SU-DHL-6 (cell line): ENCODE results near the gene SLC35F5.
"Not testable (repeated sequence)": the region's sequence is repeated elsewhere in the genome, so short reads cannot be mapped to it uniquely, and the experiment has no call there.

Experiments used
- H2AFZ ChIP-seq: fragments of 200-600 bp; sonication (generic); 2 replicates; pipeline ENCODE4 v1.6.1; 2014; ENCODE audit warnings: low read depth, mild to moderate bottlenecking, moderate library complexity, mixed read lengths, antibody characterized with exemption, low read length; ENCODE audit not compliant: severe bottlenecking
- H3F3A ChIP-seq: fragments of 200-600 bp; shearing (Covaris generic); 2 replicates; pipeline ENCODE4 v1.6.0; 2016; ENCODE audit warnings: antibody characterized with exemption, mild to moderate bottlenecking; ENCODE audit not compliant: insufficient read depth
- H3K27ac ChIP-seq: fragments of 200-600 bp; sonication (generic); 2 replicates; pipeline ENCODE4 v1.5.1; 2016; ENCODE audit warnings: low read depth, mild to moderate bottlenecking, low read length, moderate library complexity, mixed read lengths
- H3K27me3 ChIP-seq: fragments of 200-600 bp; sonication (generic), shearing (Covaris generic); 2 replicates; pipeline ENCODE4 v1.6.0; 2014; ENCODE audit warnings: mild to moderate bottlenecking, low read length
- H3K36me3 ChIP-seq: fragments of 200-600 bp; sonication (generic); 2 replicates; pipeline ENCODE4 v1.6.1; 2014; ENCODE audit warnings: mild to moderate bottlenecking, low read length, mixed read lengths
- H3K4me2 ChIP-seq: fragments of 300-600, 200-600 bp; shearing (Covaris generic), sonication (generic); 2 replicates; pipeline ENCODE4 v1.6.0; 2014; ENCODE audit warnings: low read length, low read depth, mild to moderate bottlenecking; ENCODE audit not compliant: poor library complexity, severe bottlenecking
- H3K4me3 ChIP-seq: fragments of 200-600 bp; sonication (generic); 2 replicates; pipeline ENCODE4 v1.5.1; 2014; ENCODE audit warnings: antibody characterized with exemption, low read length, mild to moderate bottlenecking, mixed read lengths; ENCODE audit not compliant: insufficient read depth, poor library complexity, severe bottlenecking
- H3K79me2 ChIP-seq: fragments of 200-600 bp; sonication (generic); 2 replicates; pipeline ENCODE4 v1.6.1; 2014; ENCODE audit warnings: mild to moderate bottlenecking, low read length, moderate library complexity; ENCODE audit not compliant: insufficient read depth
- H3K9ac ChIP-seq: fragments of 200-600 bp; sonication (generic); 2 replicates; pipeline ENCODE4 v1.7.0; 2014; ENCODE audit warnings: mild to moderate bottlenecking, low read length
- H3K9me2 ChIP-seq: fragments of 200-600 bp; sonication (generic); replicated peaks from 2 replicates; pipeline ENCODE4 v1.6.1; 2014; ENCODE audit warnings: low read length; ENCODE audit not compliant: insufficient read depth
- H3K9me3 ChIP-seq: fragments of 200-600 bp; sonication (generic); 2 replicates; pipeline ENCODE4 v1.6.1; 2014; ENCODE audit warnings: low read length, mixed read lengths; ENCODE audit not compliant: insufficient read depth
- H4K20me1 ChIP-seq: fragments of 200-600 bp; sonication (generic); 2 replicates; pipeline ENCODE4 v1.6.1; 2014; ENCODE audit warnings: low read depth, mild to moderate bottlenecking, antibody characterized with exemption, low read length, moderate library complexity, mixed read lengths
- EZH2phosphoT487 ChIP-seq: fragments of 200-600 bp; sonication (generic), shearing (Covaris generic); conservative IDR thresholded peaks from 2 replicates; pipeline ENCODE4 v1.6.1; 2018; ENCODE audit warnings: mild to moderate bottlenecking, antibody characterized with exemption, low read length, moderate library complexity, mixed read lengths
- TF ChIP-seq, protein P1 (sequence below): fragments of 200-600 bp; sonication (generic); IDR thresholded peaks from one replicate; pipeline ENCODE4 v1.5.1; 2017; ENCODE audit warnings: antibody characterized with exemption, mild to moderate bottlenecking, low read length, moderate library complexity; ENCODE audit not compliant: insufficient read depth, poor library complexity, severe bottlenecking

Gene SLC35F5

DNA sequence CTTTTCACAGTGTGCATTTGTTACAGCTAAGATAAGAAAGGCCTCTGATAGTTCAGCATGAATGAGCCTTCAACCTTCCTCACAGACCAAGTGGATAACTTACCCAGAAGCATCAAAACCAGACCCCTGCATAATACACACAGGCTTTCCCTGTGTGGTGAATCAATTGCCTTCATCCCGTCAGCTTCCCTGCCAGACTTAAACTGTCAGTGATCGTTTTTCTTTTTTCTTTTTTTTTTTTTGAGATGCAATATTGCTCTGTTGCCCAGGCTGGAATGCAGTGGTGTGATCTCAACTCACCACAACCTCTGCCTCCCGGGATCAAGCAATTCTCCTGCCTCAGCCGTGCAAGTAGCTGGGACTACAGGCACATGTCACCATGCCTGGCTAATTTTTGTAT lies 20.5 kb upstream of the SLC35F5 start:
- no peaks in the 10 kb centered on the region for H3K27me3 ChIP-seq
- no peaks in the 10 kb centered on the region for H3K9me3 ChIP-seq
- no peak overlapping the region for H2AFZ ChIP-seq
- H3K79me2 ChIP-seq = no peaks in the 10 kb centered on the region
- H3K9me2 ChIP-seq = no peaks in the 10 kb centered on the region
- no peak overlapping the region for H3K4me2 ChIP-seq
- H3K27ac ChIP-seq = no peak overlapping the region
- H3K9ac ChIP-seq = no peak overlapping the region
- TF ChIP-seq EZH2phosphoT487 = no peak
- TF ChIP-seq, protein P1, sequence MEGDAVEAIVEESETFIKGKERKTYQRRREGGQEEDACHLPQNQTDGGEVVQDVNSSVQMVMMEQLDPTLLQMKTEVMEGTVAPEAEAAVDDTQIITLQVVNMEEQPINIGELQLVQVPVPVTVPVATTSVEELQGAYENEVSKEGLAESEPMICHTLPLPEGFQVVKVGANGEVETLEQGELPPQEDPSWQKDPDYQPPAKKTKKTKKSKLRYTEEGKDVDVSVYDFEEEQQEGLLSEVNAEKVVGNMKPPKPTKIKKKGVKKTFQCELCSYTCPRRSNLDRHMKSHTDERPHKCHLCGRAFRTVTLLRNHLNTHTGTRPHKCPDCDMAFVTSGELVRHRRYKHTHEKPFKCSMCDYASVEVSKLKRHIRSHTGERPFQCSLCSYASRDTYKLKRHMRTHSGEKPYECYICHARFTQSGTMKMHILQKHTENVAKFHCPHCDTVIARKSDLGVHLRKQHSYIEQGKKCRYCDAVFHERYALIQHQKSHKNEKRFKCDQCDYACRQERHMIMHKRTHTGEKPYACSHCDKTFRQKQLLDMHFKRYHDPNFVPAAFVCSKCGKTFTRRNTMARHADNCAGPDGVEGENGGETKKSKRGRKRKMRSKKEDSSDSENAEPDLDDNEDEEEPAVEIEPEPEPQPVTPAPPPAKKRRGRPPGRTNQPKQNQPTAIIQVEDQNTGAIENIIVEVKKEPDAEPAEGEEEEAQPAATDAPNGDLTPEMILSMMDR = no peak
- no peaks in the 10 kb centered on the region for H3K36me3 ChIP-seq
- no peaks in the 10 kb centered on the region for H4K20me1 ChIP-seq
- no peaks in the 10 kb centered on the region for H3F3A ChIP-seq
- no peak overlapping the region for H3K4me3 ChIP-seq

DNA sequence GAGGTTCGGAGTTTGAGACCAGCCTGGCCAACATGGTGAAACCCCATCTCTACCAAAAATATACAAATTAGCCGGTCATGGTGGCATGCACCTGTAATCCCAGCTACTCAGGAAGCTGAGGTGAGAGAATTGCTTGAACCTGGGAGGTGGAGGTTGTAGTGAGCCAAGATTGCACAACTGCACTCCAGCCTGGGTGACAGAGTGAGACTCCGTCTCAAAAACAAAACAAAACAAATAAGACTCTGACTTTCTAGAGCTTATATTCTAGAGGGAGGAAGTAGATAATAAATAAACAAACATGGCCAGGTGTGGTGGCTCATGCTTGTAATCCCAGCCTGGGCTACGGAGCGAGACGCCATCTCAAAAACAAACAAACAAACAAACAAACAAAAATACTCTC lies 18.2 kb upstream of the SLC35F5 start:
- not testable (repeated sequence) for H3K79me2 ChIP-seq, H3K4me2 ChIP-seq, H3K9me2 ChIP-seq

DNA sequence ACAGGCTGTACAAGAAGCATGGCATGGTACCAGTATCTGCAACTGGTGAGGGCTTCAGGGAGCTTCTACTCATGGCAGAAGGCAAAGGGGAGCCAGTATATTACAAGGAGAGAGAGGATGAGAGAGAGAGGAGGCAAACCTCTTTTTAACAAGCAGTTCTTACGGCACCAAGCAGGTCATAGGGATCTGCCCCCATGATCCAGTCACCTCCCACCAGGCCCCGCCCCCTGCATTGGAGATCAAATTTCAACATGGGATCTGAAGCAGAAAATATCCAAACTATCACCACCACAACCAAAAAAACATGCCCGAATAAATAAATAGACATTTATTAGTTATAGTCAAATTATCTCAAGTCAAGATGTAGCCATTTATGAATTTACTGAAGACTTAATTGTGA lies 14.5 kb upstream of the SLC35F5 start:
- no peak overlapping the region for H3K4me3 ChIP-seq
- H3K27me3 ChIP-seq = no peaks in the 10 kb centered on the region
- H3K79me2 ChIP-seq = no peaks in the 10 kb centered on the region
- H3K9me2 ChIP-seq = no peaks in the 10 kb centered on the region
- H3K9ac ChIP-seq = no peak overlapping the region
- H4K20me1 ChIP-seq = no peaks in the 10 kb centered on the region
- no peak overlapping the region for H3K4me2 ChIP-seq
- H3F3A ChIP-seq = no peaks in the 10 kb centered on the region
- no peak overlapping the region for H2AFZ ChIP-seq
- H3K36me3 ChIP-seq = no peaks in the 10 kb centered on the region
- TF ChIP-seq, protein P1 = no peak
- TF ChIP-seq EZH2phosphoT487 = no peak
- no peak overlapping the region for H3K27ac ChIP-seq
- no peaks in the 10 kb centered on the region for H3K9me3 ChIP-seq

More for the DNA sequence above, 18.2 kb upstream of the SLC35F5 start:
- not testable (repeated sequence) for H3K27ac ChIP-seq, H4K20me1 ChIP-seq, H2AFZ ChIP-seq, H3K4me3 ChIP-seq, H3K9ac ChIP-seq, H3K36me3 ChIP-seq, H3K9me3 ChIP-seq, H3F3A ChIP-seq, H3K27me3 ChIP-seq

DNA sequence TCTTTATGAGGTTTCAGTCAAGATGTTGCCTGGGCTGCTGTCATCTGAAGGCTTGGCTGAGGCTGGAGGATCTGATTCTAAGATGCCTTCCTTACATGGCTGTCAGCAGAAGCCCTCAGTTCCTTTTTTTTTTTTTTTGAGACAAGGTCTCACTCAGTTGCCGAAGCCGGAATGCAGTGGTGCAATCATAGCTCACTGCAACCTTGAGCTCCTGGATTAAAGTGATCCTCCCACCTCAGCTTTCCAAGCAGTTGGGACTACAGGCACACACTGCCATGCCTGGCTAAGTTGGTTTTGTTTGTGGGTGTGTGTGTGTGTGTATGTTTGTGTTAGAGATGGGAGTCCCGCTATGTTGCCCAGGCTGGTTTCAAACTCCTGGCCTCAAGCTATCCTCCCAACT lies 13.1 kb upstream of the SLC35F5 start:
- H3K9ac ChIP-seq = no peak overlapping the region
- H3K79me2 ChIP-seq = no peaks in the 10 kb centered on the region
- no peak overlapping the region for H3K4me2 ChIP-seq
- no peaks in the 10 kb centered on the region for H3K36me3 ChIP-seq
- H3K4me3 ChIP-seq = no peak overlapping the region
- H3K27me3 ChIP-seq = no peaks in the 10 kb centered on the region
- H4K20me1 ChIP-seq = no peaks in the 10 kb centered on the region
- no peaks in the 10 kb centered on the region for H3F3A ChIP-seq
- no peak overlapping the region for H2AFZ ChIP-seq
- TF ChIP-seq, protein P1 = no peak
- H3K9me2 ChIP-seq = no peaks in the 10 kb centered on the region
- no peak overlapping the region for H3K27ac ChIP-seq
- H3K9me3 ChIP-seq = no peaks in the 10 kb centered on the region
